T-helper 1 cell (primary cell): Measurements from ENCODE around the gene FAM199X.

Experiments
- DNase-seq, 5 donors: peaks; one replicate each; pipeline ENCODE4 v3.0.0-alpha.2; 2012 to 2020
- total RNA-seq, 4 donors: gene quantifications; one replicate each; lab custom pipeline; 2026; lab: John Stamatoyannopoulos, UW

The FAM199X gene
- total RNA-seq = 30.8 to 76.9 (median 48.6) reads per million in 4 donors

DNA sequence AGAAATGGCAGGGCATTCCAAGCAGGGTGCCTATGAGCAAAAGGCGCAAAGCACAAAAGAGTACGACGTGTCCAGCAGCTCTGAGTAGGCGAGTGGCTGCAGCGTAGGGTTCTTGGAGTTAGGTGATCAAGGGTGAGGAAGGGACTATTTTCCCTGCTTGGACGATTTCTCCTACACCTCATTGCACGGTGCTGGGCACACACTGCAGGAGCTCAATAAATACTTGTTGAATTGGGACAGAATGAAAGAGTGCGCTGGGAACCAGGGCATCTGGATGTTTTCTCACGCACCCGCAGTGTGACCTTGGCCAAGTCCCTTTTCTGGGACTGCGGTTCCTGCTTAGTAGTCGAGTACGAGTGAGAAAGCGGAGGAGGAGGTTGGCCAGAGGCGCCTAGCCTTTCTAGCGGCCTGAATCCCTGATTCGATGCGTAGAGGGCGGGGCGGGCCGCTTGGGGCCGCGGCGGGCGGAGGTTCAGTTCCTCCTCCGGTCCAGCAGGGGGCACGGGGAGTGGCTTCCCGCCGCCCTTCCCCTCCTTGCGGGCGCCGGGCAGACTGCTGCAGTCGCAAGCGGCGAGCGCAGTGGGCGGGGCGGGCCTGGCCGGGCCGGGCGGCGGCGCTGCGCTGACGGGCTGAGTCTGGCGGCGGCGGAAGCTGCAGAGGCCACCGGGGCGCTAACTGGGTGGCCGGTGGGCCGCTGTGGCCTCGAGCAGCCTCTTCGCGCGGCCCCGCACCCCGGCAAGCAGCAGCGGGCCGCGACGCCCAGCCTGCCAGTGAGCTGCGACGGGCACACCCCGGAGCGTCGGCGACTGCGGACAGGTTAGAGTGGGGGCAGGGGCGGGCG, at the start of gene FAM199X:
Gene FAM199X, plus strand, starts transcription at position 560 of the 841 bp plus-strand sequence. CDS start 333 bp downstream, outside the sequence.
- DNase-seq = peak; percentile 72 to 87 (median 77)

GRCh38 chrX:104117759-104118158, 48.5 kb upstream of the FAM199X start:
- DNase-seq = no peak

DNA sequence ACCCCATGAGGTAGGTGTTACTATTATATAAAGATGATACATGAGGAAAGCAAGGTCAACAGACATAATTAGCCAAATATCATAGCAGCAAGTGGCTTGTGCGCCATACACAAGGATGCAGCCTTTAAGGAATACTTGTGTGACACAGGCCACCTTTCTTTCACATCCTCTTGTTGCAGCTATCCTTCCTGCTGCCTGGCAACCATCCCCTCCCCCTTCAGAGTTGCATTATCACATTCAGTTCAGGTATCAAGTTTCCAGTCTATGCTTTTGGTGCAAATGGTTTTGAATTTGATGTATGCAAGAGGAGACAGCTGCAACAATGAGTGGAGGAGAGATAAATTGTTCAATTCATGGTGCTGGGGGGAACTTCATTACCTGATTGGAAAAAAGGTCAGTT, 47.5 kb upstream of the FAM199X start:
- no peak for DNase-seq

GRCh38 chrX:104122829-104123228, 43.4 kb upstream of the FAM199X start:
- DNase-seq = peak in 1 of 5 donors; percentile 54

- no peak for DNase-seq
Measured at GRCh38 chrX:104126856-104127255, 39.4 kb upstream of the FAM199X start.

DNA sequence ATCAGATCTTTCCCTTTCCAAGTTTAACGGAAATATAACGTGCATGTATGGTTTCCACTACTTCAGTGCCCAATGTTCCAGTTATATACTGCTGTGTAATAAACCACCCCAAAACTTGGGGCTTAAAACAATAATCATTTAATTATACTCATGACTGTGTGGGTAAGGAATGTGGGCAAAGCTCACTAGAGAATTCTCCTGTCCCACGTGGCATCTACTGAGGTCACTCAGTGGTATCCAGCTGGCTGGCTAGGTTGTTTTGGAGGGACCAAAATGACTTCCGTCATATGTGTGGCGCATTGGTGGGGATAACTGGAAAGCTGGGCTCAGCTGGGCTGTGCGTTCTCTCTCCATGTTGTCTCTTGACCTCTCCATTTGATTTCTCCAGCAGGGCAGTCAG, 35.4 kb upstream of the FAM199X start:
- no peak for DNase-seq

- no peak for DNase-seq
Measured at GRCh38 chrX:104134583-104135261, 31.5 kb upstream of the FAM199X start.

GRCh38 chrX:104135677-104136076, 30.6 kb upstream of the FAM199X start:
- DNase-seq = no peak

GRCh38 chrX:104136241-104137019, 29.8 kb upstream of the FAM199X start:
- DNase-seq = peak; percentile 13 to 57 (median 43)

DNA sequence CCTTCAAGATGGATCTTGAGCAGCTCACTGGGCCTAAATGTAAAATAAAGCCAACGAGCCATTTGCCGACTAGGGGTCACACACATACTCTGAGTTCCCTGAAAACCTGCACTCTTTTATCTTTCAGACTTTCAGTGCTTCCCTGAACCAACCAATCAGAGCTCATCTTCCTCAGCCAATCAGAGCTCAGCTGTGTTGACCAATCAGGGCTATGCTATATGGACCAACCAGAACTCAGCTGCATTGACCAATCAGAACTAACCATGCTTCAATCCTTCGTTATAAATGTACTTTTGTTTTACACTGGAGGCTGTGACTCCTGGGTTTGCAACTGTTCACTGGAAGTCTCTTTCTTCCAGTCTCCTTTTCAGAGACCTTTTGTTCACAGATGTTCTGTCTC, 28.8 kb upstream of the FAM199X start:
- no peak for DNase-seq

DNA sequence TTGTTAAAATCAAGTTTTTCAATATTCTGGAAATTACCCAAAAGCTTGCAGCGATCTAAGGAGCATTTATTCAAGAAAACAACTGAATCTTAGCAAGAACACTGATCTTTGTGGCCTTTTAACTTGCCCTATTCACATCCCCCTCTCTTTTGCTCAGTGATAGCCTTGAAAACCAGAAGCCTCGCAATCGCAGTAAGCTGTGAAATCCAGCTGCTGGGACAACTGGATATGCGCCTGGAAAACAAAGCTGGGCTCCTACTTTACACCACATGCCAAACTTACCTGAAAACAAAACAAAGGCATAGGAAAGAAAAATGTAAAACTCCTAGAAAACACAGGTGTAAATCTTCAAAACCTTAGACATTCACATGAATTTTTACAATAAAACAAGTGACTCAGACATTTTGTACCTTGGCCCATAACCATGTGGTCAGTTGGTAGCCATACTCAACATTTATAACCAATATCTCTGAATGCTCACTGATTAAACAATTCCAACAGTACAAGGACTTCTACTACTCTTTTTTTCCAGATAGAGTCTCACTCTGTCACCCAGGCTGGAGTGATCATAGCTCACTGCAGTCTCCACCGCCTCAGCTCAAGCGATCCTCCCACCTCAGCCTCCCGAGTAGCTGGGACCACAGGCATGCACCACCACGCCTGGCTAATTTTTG, 25.0 kb upstream of the FAM199X start:
- DNase-seq = no peak

DNA sequence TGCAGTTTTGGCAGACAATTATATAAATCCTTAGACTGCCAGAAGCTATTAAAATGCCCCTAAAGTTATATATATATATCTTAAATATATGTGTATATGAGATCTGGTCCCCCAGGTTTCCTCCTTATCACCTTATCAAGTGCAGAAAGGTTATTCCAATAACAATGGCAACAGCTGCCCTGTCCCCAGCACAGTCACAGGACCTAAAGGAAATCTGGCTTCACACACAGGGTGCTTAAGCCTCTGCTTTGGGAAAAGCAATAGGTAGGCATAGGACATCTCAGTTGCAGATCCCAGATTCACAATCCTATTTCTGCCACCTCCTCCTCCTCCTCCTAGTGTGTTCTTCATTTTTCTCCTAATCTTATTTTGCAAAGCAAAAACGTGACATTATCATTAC, 15.2 kb upstream of the FAM199X start:
- DNase-seq = no peak

- DNase-seq = peak; percentile 48 to 88 (median 64)
Measured at GRCh38 chrX:104156630-104157529, 9.4 kb upstream of the FAM199X start, which contains the start of gene SLC25A53. Gene SLC25A53, minus strand, starts transcription at chrX:104157009. Its CDS starts 51,752 bp downstream, at chrX:104105257.

GRCh38 chrX:104166735-104167436, 633 bp downstream of the FAM199X start:
- no peak for DNase-seq

DNA sequence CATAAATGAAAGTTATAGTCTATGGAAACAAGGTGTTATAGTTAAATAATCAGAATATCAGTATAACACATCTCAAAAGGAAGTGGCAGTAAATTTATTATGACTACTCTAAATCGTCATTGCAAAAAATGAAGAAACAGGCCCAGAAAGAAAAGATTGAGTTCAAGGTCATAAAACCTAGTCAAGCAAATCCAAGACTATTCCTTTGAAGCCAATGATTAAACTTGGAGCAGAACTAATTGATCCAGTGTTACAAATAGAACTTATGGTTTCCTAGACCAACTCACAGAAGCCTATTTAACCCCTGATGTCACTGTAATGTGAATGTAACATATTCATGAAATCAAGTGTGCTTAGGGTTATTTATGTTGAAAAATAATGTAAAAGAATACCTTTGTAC, 1.9 kb downstream of the FAM199X start:
- DNase-seq = no peak

DNA sequence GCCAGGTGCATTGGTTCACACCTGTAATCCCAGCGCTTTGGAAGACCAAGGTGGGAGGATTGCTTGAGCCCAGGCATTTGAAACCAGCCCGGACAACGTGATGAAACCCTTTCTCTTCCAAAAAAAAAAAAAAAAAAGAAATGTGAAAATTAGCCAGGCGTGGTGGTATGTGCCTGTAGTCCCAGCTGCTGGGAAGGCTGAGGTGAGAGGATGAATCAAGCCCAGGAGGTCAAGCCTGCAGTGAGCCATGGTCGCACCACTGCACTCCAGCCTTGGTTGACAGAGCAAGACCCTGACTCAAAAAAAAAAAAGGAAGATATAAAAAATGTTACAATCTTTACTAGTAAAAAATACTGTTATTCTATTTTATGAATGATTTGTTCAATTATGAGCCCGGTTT, 5.9 kb downstream of the FAM199X start:
- DNase-seq = no peak

DNA sequence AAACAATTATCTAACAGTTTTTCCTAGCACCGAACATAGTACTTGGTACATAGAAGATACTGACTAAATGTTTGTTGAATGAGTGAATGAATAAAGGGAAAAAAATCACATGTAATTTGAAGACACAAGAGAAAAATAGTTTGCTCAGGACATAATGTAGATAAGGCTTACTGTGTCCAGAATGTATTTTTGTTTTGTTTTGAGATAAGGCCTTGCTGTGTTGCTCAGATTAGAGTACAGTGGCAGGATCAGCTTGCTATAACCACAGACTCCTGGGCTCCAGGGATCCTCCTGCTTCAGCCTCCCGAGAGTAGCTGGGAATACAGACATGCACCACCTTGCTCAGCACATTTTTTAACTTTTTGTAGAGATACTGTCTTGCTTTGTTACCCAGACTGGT, 6.5 kb downstream of the FAM199X start:
- no peak for DNase-seq

DNA sequence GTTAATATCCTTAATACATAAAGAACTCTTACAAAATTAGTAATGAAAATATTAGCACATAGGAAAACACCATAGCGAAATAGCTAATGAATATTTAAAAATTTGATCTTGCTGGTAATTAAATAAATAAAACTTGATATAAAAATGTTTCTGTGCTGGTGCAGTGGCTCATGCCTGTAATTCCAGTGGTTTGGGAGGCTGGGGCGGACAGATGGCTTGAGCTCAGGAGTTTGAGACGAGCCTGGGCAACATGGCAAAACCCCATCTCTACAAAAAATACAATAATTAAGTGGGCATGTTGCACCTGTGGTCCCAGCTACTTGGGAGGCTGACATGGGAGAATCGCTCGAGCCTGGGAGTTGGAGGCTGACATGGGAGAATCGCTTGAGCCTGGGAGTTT, 7.6 kb downstream of the FAM199X start:
- no peak for DNase-seq

DNA sequence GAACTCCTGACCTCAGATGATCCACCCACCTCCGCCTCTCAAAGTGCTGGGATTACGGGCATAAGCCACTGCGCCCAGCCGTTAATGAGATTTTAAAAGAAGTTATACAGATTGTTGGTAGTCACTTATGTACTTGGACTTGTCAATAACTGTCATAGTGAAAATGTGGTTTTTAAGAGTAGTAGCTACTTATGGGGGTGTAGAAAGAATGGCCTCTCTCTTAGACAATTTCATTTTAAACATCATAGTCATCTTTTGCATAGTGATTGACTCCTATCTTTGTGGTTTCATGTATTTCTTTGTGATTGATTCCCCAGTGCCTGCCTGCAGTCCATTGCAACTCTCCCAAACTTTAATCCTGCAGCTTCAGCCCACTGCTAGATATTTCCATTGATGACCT, 17.4 kb downstream of the FAM199X start:
- peak in 1 of 5 donors; percentile 1 for DNase-seq

- DNase-seq = no peak
Measured at GRCh38 chrX:104187931-104188330, 21.7 kb downstream of the FAM199X start.

- no peak for DNase-seq
Measured at GRCh38 chrX:104189837-104190236, 23.6 kb downstream of the FAM199X start.
